Panc1 (cell line): ENCODE data around the gene RGPD8.
"Not testable (repeated sequence)": the region's sequence is repeated elsewhere in the genome, so short reads cannot be mapped to it uniquely, and the experiment has no call there.

ENCODE experiments used
- POLR2AphosphoS5 ChIP-seq: IDR thresholded peaks from 2 replicates; pipeline ENCODE4 v1.6.1; 2012; ENCODE audit warnings: mild to moderate bottlenecking, low read depth, low read length, moderate library complexity
- TF ChIP-seq, protein P1 (sequence below): fragments of 450-650 bp; IDR thresholded peaks from 2 replicates; pipeline ENCODE4 v1.5.1; 2017; ENCODE audit warnings: mild to moderate bottlenecking
- TF ChIP-seq, protein P2 (sequence below), 2 experiments: IDR thresholded peaks; 2 replicates each; pipeline ENCODE4 v1.6.1; 2011 to 2012; ENCODE audit warnings: low read depth in 2 of 2, control low read depth in 1 of 2, low read length in 1 of 2, mild to moderate bottlenecking in 1 of 2, moderate library complexity in 1 of 2; ENCODE audit not compliant: insufficient read depth in 1 of 2

- TF ChIP-seq, protein P1, sequence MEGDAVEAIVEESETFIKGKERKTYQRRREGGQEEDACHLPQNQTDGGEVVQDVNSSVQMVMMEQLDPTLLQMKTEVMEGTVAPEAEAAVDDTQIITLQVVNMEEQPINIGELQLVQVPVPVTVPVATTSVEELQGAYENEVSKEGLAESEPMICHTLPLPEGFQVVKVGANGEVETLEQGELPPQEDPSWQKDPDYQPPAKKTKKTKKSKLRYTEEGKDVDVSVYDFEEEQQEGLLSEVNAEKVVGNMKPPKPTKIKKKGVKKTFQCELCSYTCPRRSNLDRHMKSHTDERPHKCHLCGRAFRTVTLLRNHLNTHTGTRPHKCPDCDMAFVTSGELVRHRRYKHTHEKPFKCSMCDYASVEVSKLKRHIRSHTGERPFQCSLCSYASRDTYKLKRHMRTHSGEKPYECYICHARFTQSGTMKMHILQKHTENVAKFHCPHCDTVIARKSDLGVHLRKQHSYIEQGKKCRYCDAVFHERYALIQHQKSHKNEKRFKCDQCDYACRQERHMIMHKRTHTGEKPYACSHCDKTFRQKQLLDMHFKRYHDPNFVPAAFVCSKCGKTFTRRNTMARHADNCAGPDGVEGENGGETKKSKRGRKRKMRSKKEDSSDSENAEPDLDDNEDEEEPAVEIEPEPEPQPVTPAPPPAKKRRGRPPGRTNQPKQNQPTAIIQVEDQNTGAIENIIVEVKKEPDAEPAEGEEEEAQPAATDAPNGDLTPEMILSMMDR = not testable (repeated sequence)
- TF ChIP-seq, protein P2, sequence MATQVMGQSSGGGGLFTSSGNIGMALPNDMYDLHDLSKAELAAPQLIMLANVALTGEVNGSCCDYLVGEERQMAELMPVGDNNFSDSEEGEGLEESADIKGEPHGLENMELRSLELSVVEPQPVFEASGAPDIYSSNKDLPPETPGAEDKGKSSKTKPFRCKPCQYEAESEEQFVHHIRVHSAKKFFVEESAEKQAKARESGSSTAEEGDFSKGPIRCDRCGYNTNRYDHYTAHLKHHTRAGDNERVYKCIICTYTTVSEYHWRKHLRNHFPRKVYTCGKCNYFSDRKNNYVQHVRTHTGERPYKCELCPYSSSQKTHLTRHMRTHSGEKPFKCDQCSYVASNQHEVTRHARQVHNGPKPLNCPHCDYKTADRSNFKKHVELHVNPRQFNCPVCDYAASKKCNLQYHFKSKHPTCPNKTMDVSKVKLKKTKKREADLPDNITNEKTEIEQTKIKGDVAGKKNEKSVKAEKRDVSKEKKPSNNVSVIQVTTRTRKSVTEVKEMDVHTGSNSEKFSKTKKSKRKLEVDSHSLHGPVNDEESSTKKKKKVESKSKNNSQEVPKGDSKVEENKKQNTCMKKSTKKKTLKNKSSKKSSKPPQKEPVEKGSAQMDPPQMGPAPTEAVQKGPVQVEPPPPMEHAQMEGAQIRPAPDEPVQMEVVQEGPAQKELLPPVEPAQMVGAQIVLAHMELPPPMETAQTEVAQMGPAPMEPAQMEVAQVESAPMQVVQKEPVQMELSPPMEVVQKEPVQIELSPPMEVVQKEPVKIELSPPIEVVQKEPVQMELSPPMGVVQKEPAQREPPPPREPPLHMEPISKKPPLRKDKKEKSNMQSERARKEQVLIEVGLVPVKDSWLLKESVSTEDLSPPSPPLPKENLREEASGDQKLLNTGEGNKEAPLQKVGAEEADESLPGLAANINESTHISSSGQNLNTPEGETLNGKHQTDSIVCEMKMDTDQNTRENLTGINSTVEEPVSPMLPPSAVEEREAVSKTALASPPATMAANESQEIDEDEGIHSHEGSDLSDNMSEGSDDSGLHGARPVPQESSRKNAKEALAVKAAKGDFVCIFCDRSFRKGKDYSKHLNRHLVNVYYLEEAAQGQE (IDR thresholded peaks at IDR 0.05; ENCODE audit: insufficient read depth in 1 of 2, low read depth in 2 of 2, low read length in 1 of 2) = not testable (repeated sequence)
- TF ChIP-seq POLR2AphosphoS5 = not testable (repeated sequence)
Observed at GRCh38 chr2:112438603-112439261, 5.3 kb upstream of the RGPD8 start.
